HG02840 (cell line): ENCODE data around the gene PADI6.
"Not testable (repeated sequence)": the region's sequence is repeated elsewhere in the genome, so short reads cannot be mapped to it uniquely, and the experiment has no call there.

Experiments used
- ATAC-seq: cut with Tn5 transposase; IDR thresholded peaks from one replicate; pipeline ENCODE4 v1.9.1; 2021; ENCODE audit warnings: mild to moderate bottlenecking, moderate library complexity, moderate number of reproducible peaks; ENCODE audit not compliant: unreplicated experiment, low FRiP score

The PADI6 gene

GRCh38 chr1:17371896-17372295 lies at the start of gene PADI6:
Gene PADI6 (plus strand): TSS chr1:17372196. CDS start chr1:17372246, 50 bp downstream.
- ATAC-seq: no peak

GRCh38 chr1:17328855-17329254 lies 43.1 kb upstream of the PADI6 start:
- no peak for ATAC-seq

- no peak for ATAC-seq
These were observed 42.4 kb upstream of the PADI6 start for GRCh38 chr1:17329610-17330009.

DNA sequence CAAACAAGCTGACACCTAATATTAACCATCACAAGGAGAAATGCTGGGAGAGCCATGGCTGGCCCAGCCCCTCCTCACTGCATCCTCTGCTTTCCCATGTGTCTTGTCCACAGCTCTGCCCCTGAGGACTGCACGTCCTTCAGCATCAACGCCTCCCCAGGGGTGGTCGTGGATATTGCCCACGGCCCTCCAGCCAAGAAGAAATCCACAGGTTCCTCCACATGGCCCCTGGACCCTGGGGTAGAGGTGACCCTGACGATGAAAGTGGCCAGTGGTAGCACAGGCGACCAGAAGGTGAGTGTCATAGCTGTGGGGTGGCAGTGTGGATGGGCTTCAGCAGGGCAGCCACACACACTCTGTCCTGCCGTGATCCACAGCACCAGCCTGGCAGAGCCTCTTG lies 41.1 kb upstream of the PADI6 start:
- ATAC-seq: no peak

DNA sequence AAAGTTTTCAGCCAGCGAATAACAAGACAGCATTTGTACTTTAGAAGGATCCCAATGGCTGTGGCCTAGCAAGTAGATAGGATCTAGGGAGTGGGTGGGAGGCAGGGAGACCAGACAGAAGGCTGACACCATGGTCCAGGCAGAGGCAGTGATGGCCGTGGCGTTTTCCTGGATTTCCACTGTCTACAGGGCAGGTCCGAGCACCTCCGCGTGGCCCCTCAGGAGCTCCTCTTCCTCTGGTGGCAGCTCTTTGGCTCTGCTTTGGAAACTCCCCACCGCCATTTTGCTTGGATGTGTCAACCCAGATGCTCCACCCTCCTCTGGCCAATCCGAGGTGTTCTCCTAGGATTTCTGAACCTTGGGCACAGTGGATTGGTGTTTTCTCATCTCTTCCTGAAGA lies 38.9 kb upstream of the PADI6 start:
- no peak for ATAC-seq

GRCh38 chr1:17335821-17336710 lies 35.9 kb upstream of the PADI6 start:
- no peak for ATAC-seq

- no peak for ATAC-seq
These were observed 33.1 kb upstream of the PADI6 start for GRCh38 chr1:17338706-17339493.

DNA sequence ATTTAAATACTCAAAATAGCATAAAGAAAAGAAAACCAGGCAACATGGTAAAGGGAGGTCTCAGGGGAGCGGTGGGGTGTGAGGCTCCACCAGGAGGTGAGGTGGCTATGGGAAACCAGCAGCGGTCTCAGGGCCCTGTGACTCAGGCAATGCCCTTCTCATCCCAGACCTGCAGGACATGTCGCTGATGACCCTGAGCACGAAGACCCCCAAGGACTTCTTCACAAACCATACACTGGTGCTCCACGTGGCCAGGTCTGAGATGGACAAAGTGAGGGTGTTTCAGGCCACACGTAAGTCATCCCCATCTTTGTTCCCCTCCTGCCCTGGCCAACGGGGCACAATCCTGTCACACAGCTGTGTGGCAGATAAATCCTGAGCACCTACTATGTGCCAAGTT lies 32.5 kb upstream of the PADI6 start:
- ATAC-seq: no peak

DNA sequence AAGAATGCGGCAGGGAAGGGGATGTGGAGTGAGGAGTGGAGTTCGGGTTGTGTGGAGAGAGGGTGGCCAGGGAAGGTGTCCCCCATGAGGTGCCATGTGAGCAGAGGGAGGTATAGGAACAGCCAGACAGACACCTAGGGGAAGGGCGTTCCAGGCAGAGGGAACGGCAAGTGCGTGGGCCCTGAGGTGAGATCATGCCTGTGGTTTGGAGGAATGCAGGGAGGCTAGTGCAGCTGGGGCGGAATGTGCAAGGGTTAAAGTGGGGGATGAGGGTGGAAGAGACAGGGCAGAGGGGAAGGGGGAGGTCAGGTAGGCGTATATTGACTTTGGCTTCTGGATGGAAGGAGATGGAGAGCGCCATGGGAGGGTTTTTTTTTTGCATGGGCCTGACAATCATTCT lies 31.6 kb upstream of the PADI6 start:
- no peak for ATAC-seq

DNA sequence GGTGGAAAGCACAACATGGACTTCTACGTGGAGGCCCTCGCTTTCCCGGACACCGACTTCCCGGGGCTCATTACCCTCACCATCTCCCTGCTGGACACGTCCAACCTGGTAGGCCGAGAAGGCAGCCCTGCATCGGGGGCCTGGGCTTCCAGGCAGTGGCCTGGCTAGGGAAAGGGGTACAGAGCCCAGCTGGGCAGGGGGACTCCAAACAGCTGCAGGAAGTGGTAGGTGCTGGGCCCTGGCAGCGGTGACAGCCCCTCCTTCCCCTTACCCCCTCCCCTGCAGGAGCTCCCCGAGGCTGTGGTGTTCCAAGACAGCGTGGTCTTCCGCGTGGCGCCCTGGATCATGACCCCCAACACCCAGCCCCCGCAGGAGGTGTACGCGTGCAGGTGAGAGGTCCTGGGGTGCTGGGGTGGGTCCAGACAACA lies 30.0 kb upstream of the PADI6 start:
- no peak for ATAC-seq

GRCh38 chr1:17345506-17345905 lies 26.5 kb upstream of the PADI6 start:
- ATAC-seq: not testable (repeated sequence)

GRCh38 chr1:17346046-17346789 lies 25.8 kb upstream of the PADI6 start:
- ATAC-seq: no peak

DNA sequence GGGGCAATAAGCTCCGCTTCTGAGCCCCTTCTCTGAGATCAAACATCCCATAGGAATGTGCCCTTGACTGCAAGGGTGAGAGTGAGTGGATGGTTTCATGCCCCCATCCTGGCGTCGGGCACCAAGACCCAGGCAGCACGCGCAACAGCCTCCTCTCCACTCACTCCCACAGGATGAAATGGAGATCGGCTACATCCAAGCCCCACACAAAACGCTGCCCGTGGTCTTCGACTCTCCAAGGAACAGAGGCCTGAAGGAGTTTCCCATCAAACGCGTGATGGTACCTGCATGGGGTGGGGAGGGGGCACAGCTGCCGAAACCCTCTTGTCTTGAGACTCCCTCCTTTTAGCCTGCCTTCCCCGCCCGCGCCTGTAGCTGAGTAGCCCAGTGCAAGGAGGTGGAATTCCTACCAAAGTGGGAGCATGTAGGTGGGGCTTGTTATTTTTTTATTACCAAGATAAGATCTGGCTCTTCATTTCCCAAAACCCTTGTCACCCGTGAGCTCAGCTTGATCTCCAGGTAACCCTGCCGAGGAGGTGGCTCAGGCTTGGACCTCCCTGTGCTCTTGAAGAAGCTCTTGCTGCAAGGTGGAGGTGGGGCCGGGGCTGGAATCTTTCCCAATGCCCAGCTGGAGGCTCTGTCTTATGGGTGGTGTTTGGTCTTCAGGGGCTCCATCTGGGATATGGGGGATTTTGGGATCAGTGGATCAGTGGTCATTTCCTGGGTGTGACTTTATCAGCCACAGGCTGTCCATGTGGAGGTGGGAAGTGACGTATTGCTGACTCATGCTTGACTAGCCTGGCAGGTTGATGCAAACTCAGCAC lies 24.0 kb upstream of the PADI6 start:
- ATAC-seq: no peak

DNA sequence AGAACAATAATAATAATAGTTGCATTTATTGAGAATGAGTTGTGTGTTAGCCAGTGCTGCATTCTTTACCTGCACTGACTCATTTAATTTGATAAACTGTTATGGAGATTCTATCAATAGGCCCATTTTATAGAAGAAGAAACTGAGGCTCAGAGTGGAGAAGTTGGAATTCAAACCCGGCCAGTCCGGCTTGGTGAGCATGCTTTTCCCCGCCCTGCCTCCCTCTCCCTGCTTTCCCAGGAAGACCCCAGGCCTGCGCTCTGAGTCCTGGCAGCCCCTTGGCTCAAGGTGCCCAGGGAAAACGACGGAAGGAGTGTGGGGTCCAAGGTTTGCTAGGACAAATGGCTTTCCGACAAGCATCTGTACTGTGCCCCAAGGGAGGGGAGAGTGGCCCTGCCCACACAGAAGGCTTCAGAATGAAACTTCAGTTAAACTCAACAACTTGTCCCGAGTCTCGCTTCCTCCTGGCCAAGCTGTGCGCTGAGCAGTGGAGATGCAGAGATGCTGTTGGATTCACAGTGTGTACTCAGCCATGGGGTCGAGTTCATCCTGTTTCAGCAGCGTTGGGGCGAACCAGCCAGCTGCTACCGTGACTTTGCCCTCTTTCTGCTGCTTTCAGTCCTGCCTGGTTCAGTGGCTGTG lies 23.3 kb upstream of the PADI6 start:
- no peak for ATAC-seq

DNA sequence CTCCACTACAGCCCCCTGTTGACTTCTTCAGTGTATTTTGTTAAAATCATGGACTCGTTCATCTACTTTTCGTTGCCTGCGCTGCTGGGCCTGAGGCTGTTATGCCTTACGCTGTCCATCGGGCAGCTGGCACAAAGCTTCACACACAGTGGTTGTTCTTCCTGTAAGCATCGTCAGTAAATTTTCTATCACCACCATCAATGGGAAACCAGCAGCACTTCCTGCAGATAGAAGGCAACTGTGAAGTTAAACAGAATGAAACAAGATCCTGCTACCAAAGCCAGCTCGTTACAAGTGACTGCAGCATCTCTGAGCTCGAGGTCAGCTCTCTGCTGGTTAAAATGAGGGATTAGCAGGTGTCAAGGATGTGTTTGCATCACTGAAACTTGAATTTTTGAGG lies 21.9 kb upstream of the PADI6 start:
- no peak for ATAC-seq

DNA sequence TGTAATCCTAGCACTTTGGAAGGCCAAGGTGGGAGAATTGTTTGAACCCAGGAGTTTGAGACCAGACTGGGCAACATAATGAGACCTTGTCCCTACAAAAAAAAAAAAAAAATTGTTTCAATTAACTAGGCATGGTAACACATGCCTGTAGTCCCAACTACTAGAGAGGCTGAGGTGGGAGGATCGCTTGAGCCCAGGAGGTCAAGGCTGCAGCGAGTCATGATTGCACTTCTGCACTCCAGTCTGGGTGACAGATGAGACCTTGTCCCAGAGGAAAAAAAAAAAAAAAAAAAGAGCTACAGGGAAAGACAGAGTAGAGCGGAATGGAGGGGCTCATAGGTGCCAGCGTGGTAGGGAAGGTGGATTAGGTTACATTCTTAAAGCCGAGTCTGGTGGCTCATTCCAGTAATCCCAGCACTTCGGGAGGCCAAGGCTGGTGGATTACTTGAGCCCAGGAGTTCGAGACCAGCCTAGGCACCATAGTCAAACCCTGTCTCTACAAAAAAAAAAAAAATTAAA lies 21.0 kb upstream of the PADI6 start:
- ATAC-seq: no peak

- no peak for ATAC-seq
These were observed 20.2 kb upstream of the PADI6 start for GRCh38 chr1:17351598-17352324.

DNA sequence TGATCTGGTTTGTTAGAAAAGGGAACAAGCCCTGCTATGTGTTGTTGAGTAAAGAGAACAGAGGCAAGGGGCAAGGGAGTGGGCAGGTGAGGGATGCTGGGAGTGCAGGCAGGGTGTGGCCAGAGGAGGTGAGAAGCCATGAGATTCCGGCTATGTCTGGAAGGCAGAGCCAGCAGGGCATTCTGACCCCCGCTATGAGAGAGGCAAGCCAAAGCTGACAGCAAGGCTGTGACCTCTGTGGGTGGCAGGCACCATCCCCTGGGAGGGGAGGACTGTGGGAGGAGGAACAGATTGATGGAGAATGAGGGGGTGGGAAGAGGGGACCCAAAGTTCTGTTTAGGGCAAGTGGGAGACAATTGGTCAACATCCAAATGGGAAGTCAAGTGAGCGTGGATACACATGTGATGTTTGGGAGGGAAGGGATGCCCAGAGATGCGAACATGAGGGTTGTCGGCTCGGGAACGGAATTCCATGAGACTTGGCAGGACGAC lies 19.5 kb upstream of the PADI6 start:
- no peak for ATAC-seq

DNA sequence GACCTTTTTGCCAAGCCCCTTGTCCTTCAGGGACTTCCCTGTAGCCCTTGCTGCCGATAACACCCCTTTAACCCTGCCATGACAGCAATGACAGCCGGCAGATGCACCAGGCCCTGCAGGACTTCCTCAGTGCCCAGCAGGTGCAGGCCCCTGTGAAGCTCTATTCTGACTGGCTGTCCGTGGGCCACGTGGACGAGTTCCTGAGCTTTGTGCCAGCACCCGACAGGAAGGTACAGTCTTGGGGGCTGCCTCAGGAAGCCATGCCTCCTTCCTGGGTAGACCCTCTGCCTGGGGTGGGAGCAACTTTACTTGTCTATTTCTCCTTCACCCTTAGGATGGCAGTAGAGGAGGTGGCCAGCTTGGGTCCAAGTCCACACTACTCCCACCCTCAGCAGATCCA lies 16.1 kb upstream of the PADI6 start:
- no peak for ATAC-seq
